HL-60 (cell line): Measurements from ENCODE around the gene NKD2.

ENCODE experiments used
- TF ChIP-seq, protein P1 (sequence below): IDR thresholded peaks from one replicate; pipeline ENCODE4 v1.5.1; 2011; ENCODE audit warnings: low read length, control low read depth, inconsistent platforms; ENCODE audit not compliant: insufficient read depth
- TF ChIP-seq, protein P2 (sequence below): IDR thresholded peaks from 2 replicates; pipeline ENCODE4 v1.6.1; 2012; ENCODE audit warnings: low read depth; ENCODE audit not compliant: insufficient replicate concordance

GRCh38 chr5:1079486-1079885, 70.9 kb downstream of the NKD2 start:
- TF ChIP-seq, protein P1, sequence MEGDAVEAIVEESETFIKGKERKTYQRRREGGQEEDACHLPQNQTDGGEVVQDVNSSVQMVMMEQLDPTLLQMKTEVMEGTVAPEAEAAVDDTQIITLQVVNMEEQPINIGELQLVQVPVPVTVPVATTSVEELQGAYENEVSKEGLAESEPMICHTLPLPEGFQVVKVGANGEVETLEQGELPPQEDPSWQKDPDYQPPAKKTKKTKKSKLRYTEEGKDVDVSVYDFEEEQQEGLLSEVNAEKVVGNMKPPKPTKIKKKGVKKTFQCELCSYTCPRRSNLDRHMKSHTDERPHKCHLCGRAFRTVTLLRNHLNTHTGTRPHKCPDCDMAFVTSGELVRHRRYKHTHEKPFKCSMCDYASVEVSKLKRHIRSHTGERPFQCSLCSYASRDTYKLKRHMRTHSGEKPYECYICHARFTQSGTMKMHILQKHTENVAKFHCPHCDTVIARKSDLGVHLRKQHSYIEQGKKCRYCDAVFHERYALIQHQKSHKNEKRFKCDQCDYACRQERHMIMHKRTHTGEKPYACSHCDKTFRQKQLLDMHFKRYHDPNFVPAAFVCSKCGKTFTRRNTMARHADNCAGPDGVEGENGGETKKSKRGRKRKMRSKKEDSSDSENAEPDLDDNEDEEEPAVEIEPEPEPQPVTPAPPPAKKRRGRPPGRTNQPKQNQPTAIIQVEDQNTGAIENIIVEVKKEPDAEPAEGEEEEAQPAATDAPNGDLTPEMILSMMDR = no peak
- TF ChIP-seq, protein P2, sequence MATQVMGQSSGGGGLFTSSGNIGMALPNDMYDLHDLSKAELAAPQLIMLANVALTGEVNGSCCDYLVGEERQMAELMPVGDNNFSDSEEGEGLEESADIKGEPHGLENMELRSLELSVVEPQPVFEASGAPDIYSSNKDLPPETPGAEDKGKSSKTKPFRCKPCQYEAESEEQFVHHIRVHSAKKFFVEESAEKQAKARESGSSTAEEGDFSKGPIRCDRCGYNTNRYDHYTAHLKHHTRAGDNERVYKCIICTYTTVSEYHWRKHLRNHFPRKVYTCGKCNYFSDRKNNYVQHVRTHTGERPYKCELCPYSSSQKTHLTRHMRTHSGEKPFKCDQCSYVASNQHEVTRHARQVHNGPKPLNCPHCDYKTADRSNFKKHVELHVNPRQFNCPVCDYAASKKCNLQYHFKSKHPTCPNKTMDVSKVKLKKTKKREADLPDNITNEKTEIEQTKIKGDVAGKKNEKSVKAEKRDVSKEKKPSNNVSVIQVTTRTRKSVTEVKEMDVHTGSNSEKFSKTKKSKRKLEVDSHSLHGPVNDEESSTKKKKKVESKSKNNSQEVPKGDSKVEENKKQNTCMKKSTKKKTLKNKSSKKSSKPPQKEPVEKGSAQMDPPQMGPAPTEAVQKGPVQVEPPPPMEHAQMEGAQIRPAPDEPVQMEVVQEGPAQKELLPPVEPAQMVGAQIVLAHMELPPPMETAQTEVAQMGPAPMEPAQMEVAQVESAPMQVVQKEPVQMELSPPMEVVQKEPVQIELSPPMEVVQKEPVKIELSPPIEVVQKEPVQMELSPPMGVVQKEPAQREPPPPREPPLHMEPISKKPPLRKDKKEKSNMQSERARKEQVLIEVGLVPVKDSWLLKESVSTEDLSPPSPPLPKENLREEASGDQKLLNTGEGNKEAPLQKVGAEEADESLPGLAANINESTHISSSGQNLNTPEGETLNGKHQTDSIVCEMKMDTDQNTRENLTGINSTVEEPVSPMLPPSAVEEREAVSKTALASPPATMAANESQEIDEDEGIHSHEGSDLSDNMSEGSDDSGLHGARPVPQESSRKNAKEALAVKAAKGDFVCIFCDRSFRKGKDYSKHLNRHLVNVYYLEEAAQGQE = no peak
